Hepatic stellate cell (primary cell): ENCODE data around the gene FKBP7.
"Not testable (repeated sequence)": the region's sequence is repeated elsewhere in the genome, so short reads cannot be mapped to it uniquely, and the experiment has no call there.

Experiments used
- DNase-seq: peaks from one replicate; pipeline ENCODE4 v3.0.0; 2011; ENCODE audit warnings: low spot score

The FKBP7 gene

DNA sequence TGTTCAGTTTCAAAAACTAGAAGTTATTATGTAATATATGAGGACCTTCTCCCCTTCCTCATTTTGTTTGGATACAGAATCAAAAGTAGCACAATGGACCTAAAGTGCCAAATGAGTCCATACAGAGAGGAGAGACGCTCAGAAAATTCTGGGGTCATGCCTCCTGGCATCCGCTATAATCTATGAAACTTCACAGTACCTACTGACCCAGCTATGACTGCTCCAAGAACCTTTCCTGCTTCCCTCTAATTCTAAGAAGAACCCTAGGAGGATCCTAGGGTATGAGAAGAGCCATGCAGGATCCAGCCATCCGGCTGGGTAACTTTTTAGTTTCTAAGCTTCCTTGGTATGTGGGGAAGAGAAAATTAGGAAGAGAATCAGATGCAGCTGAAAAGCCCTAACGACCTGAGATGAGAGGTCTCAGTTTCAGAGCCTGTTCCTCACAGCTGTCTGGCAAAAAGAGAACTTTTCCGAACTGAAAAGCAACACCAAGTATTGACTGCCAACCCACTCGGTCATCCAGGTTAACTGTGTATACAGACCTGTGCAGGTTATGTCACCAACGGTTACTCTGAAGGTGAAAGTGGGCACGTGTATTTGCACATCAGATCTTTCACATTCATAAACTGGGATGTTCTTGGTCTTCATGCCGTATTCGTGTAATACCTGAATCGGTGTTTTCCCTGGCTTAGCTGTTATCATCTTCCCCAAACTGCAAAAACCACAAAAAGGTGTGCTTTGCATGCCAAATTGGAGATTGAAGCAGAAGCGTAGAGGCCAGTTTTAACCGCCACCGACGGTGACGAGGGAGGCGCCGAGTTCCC lies 28.5 kb downstream of the FKBP7 start:
- peak; percentile 14 for DNase-seq

GRCh38 chr2:178448968-178449661 lies 29.3 kb downstream of the FKBP7 start:
- no peak for DNase-seq

- no peak for DNase-seq
Measured at GRCh38 chr2:178441426-178441825, 37.0 kb downstream of the FKBP7 start.

DNA sequence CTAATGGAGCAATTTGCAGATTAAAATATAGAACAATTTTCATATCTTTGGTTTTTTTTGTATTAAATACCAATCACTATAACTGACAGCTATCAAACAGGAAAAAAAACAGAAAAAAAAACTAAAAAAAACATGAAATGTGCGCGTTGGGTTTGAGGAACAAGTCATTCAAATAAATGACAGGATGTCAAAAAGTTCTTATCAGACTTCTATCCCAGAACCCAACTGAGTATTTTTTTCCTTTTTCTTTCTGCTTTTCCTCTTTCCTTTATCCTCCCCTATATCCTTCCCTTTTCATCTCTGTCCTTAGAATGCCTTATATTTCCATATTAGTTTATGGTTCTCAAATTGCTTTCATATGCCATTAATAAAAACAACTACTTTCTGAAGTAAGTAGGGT lies 41.7 kb downstream of the FKBP7 start:
- DNase-seq: no peak

DNA sequence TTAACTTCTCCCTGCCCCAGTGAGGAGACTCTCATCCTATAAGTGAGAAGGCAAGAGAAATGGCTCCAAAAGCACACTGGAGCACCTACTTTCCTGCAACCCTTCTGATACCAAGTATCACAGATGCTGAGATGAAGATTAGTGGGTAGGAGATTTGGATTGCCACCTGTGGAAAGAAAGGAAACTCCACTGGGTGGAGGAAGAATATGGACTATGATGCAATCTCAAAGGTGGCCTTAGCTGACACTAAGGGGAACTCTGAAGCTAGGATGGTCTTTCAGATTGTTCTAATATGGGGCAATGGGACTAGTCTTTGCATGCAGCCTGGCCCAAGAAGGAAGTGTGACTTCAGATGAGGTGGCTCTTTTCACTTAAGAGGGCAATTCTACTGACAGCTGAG lies 49.1 kb downstream of the FKBP7 start:
- no peak for DNase-seq

GRCh38 chr2:178428396-178428806 lies 50.0 kb downstream of the FKBP7 start:
- DNase-seq: no peak

DNA sequence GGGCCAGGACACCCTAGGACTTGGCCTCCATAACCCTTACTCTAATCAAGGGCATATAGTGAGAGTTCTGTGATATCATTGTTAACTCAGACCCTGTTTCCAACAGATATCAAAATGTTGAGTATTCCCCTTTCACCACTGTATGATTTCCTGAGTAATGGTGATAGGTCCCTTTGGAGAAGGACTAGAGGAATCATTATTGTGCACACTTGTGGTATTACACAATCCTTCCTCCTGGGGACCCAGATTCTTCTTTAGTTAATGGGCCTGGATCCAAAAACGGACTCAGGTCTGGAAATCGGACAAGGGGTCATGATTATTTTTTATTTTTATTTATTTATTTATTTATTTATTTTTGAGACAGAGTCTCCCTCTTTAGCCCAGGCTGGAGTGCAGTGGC lies 50.9 kb downstream of the FKBP7 start:
- no peak for DNase-seq

DNA sequence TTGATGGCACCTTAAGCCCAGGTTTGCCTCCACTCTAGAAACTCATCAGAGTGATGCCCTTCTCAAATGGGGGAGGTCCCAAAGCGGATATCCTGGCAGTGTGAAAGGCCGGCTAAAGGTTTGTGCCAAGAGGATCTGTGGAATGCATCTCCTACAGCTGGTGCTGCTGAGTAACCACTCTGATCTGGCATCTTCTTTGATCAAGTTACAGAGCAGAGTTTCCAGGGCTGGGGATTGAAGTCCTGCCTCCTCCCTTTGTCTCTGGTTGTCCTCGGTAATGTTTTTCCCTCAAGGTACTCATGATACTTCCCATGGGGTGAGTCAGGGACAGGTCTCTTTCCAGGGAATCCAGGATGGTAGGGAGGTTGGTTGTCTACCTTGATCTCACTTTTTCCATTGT lies 52.0 kb downstream of the FKBP7 start:
- DNase-seq: no peak

DNA sequence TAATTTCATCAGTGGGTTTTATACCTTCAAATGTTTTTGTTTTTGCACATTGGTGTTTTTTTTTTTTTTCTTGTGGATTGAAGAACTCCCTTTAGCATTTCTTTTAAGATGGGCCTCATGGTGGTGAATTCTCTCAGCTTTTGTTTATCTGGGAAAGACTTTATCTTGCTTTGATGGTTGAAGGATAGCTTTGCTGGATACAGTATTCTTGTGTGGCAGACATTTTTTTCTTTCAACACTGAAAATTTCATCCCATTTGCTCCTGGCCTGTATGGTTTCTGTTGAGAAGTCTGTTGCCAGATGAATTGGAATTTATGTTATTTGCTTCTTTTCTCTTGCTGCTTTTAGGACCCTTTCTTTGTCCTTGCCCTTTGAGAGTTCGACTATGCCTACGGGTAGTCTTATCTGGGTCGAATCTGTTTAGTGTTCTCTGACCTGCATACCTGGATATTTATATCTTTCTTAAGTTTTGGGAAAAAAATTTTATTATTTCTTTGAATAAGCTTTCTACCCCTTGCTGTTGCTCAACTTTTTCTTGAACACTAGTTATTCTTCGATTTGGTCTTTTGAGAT lies 53.1 kb downstream of the FKBP7 start:
- DNase-seq: no peak

- not testable (repeated sequence) for DNase-seq
Measured at GRCh38 chr2:178423746-178424145, 54.7 kb downstream of the FKBP7 start.

DNA sequence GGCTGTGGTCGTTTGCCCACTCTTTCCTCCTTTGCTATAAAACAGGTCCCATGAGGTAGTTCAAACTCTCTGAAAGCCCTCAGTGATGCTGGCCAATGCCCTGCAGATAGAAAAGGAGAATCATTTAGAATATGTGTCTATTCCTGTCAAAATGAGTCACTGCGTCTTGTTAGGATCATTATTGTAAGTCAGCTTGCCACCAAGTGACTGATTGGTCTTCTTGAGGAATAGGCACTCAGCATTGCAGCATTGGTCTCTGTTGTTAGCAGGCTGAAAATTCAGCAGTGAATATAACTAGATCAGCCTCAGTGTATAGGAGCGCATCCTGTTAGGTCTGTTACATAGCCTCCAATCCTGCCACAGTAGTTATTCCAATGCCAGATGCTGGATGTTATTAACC lies 56.3 kb downstream of the FKBP7 start:
- no peak for DNase-seq

DNA sequence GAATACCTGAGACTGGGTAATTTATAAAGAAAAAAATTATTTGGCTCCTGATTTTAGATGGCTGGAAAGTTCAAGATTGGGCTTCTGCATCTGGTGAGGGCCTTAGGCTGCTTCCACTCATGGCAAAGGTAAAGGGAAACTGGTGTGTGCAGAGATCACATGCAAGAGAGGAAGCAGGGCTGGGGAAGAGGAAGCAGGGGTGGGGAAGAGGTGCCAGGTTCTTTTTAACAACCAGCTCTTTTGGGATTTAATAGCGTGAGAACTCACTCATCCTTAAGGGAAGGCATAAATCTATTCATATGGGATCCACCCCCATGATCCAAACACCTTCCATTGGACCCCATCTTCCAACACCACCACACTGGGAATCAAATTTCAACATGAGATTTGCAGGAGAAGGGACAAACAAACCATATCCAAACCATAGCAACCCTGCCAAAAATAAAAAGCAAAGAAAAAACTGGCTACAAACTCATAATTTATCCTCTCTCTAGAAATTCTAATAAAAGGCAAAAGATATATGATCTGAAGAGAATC lies 57.9 kb downstream of the FKBP7 start:
- DNase-seq: no peak

- no peak for DNase-seq
Measured at GRCh38 chr2:178419123-178419522, 59.3 kb downstream of the FKBP7 start.

- no peak for DNase-seq
Measured at GRCh38 chr2:178418426-178418825, 60.0 kb downstream of the FKBP7 start.

DNA sequence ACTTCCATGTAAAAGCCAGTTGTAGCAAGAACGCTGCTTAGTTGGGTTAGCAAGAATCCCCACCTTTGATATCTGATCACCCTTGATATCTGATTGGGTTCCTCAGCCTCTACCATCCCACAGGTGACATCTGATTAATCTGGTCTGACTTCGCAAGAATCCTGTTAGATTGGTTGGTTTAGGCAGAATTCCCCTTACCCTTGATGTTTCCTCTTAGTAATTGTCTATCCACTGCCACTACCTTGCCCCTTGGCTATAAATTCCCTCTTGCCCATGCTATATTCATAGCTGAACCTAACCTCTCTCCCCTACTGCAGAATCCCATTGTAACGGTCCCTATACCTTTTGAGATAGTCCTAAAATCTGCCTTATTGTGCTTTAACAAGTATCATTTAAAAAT lies 60.5 kb downstream of the FKBP7 start:
- DNase-seq: no peak

DNA sequence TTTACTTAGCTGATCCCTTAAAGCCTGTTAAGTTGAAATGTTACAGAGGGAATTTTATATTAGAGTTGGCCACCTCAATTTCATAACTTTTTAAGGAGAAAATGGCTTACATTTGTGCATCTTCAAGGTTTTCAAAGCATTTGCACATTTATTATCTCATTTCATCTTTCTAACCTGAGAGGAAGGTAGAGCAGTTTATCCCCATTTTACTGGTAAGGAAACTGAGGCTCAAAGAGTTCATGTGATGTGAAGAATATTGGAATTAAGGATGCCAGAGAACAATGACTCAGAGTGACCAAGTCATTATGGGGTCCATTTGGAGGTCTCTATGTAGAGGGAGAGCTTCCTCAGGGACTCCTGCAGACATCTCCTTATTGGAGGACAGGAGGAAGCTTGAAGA lies 62.4 kb downstream of the FKBP7 start:
- DNase-seq: no peak

DNA sequence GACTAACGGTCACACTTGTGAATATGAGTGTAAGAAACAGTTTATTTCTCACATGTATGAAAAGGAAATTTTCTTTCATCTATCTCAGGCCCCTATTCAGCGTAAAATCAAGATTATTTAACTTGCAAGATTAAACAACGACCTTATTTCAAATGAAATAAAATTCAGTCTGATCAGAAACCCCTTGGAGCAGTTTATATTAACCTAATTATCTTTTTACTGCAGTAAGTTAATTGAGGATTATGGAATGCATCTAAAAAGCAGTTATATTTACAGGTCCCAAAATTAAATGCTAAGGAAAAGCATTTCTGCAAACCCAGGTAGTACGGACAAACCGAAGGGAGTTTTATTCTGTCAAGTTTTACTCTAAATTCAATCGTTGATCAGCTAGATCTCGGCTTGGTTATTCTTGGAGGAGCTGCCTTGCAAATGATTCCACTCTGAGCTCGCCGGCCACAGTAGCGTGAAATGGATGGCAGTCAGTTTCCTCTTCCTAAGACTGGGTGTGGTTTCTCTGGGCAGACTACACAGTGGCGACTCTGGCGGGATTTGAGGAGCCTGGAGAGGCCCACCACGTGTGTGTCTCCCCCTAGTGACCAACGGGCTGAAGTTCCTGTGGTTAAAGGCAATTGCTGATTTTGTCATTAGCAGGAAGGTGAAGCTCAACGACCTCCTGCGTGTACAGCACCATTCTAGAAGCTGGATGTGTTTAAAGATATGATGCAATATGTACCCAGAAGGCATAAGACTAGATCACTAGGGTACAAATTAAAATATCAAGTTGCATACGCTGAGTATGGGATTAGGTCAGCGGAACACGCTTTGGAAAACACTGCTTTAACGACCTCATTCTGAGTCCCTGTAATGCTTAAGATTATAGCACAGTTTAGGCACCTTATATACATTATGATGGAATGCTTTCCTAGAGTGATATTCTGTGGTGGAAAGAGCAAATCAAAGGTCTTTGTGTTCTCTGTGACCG lies 63.8 kb downstream of the FKBP7 start:
- DNase-seq: peak; percentile 75
